Fibroblast of lung (primary cell): ENCODE measurements around the gene NSA2. TPM values are rescaled to one million over a fixed set of nuclear protein-coding genes. Genes with fewer than 3 reads are reported as not detected.

Source experiments
- DNase-seq, 2 donors: peaks; one replicate each; pipeline versions ENCODE4 v3.0.0 to v3.0.0-alpha.2; 2010; ENCODE audit warnings: low read depth in 2 of 2
- H2AFZ ChIP-seq: 2 replicates; pipeline ENCODE4 v1.5.1; 2012; ENCODE audit warnings: low read length, control low read depth, inconsistent platforms
- H3K27ac ChIP-seq: 2 replicates; pipeline ENCODE4 v1.5.1; 2011; ENCODE audit warnings: low read length, control low read depth; ENCODE audit not compliant: insufficient read depth
- H3K27me3 ChIP-seq: 2 replicates; pipeline ENCODE4 v1.5.1; 2011; ENCODE audit warnings: mild to moderate bottlenecking, low read length; ENCODE audit not compliant: control insufficient read depth, insufficient read depth
- H3K36me3 ChIP-seq: 2 replicates; pipeline ENCODE4 v1.5.1; 2011; ENCODE audit warnings: low read length; ENCODE audit not compliant: control insufficient read depth, insufficient read depth
- H3K4me1 ChIP-seq: 2 replicates; pipeline ENCODE4 v1.5.1; 2011; ENCODE audit warnings: low read length; ENCODE audit not compliant: control insufficient read depth, insufficient read depth; ENCODE audit errors: extremely low read depth
- H3K4me2 ChIP-seq: 2 replicates; pipeline ENCODE4 v1.5.1; 2011; ENCODE audit warnings: low read length, control low read depth; ENCODE audit not compliant: insufficient read depth; ENCODE audit errors: extremely low read depth
- H3K4me3 ChIP-seq, 4 experiments: fragments of 200-600 bp in 1 of 4; sonication (generic) in 1 of 4; replicated peaks in 1 of 4; 2 replicates each; pipeline ENCODE4 v1.5.1; 2011 to 2016; ENCODE audit warnings: low read length in 4 of 4, low read depth in 3 of 4, mild to moderate bottlenecking in 3 of 4, control low read depth in 2 of 4, inconsistent platforms in 1 of 4, mixed read lengths in 1 of 4; ENCODE audit not compliant: insufficient read depth in 1 of 4; ENCODE audit errors: control extremely low read depth in 1 of 4
- H3K79me2 ChIP-seq: 2 replicates; pipeline ENCODE4 v1.5.1; 2012; ENCODE audit warnings: mild to moderate bottlenecking, low read length, inconsistent platforms; ENCODE audit not compliant: control insufficient read depth, insufficient read depth
- H3K9ac ChIP-seq: 2 replicates; pipeline ENCODE4 v1.5.1; 2011; ENCODE audit warnings: mild to moderate bottlenecking, low read length, control low read depth; ENCODE audit not compliant: insufficient read depth
- H3K9me3 ChIP-seq: 2 replicates; pipeline ENCODE4 v1.5.1; 2012; ENCODE audit warnings: low read depth, low read length; ENCODE audit not compliant: control insufficient read depth, insufficient read depth
- H4K20me1 ChIP-seq: 2 replicates; pipeline ENCODE4 v1.5.1; 2011; ENCODE audit warnings: low read length; ENCODE audit not compliant: control insufficient read depth, insufficient read depth; ENCODE audit errors: extremely low read depth
- EZH2 ChIP-seq: IDR thresholded peaks from 2 replicates; pipeline ENCODE4 v1.5.1; 2012; ENCODE audit warnings: low read length, control low read depth, mild to moderate bottlenecking; ENCODE audit errors: missing control alignments
- polyA plus RNA-seq, 2 donors: library from polyadenylated mRNA; depleted of rRNA in 1 of 2; stranded (reverse) in 1 of 2; unstranded in 1 of 2; fragments of >200 nt; gene quantifications; 2 replicates each; pipeline ENCODE4 v1.2.1, GENCODE V29; 2011 to 2012; ENCODE audit warnings: missing spikeins in 1 of 2
- total RNA-seq: library from RNA; depleted of rRNA; stranded (reverse); fragments of >200 nt; gene quantifications from 2 replicates; pipeline ENCODE4 v1.2.1, GENCODE V29; 2014
- TF ChIP-seq, protein P1 (sequence below), 2 donors: IDR thresholded peaks in 1 of 2; conservative IDR thresholded peaks in 1 of 2; 1 replicate in 1 of 2; 2 replicates in 1 of 2; pipeline ENCODE4 v1.5.1; 2011 to 2012; ENCODE audit warnings: low read length in 2 of 2, control low read depth in 1 of 2, inconsistent platforms in 1 of 2, low read depth in 1 of 2, mild to moderate bottlenecking in 1 of 2

NSA2 gene
- total and polyA plus RNA-seq, 2 donors (not counting 1 experiment from before 2014, with no cell fraction given): 139 to 169 TPM

DNA sequence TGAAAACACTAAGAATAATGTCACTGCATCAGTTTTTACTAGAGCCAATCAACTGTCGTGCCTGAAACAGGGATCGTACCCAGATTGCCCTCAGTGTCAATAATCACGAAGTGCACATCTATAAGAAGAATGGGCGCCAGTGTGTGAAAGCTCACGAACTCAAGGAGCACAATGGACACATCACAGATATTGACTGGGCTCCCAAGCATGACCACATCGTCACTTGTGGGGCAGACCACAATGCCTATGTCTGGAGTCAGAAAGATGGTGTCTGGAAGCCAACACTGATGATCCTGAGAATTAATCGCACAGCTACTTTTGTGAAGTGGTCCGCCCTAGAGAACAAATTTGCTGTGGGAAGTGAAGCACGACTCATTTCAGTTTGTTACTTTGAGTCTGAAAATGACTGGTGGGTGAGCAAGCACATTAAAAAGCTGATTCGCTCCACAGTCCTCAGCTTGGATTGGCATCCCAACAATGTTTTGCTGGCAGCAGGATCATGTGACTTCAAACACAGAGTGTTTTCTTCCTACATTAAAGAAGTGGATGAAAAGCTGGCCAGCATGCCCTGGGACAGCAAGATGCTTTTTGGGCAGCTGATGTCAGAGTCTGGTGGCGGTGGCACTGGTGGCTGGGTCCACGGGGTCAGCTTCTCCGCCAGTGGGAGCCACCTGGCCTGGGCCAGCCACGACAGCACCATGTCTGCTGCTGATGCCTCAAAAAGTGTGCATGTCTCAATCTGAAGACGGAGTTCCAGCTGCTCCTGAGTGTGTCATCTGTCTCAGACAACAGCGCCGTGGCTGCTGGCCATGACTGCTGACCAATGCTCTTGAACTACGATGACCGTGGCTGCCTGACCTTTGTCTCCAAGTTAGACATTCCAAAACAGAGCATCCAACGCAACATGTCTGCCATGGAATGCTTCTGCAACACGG lies 32.2 kb downstream of the NSA2 start:
- H3K4me1 ChIP-seq: peaks cover 2% of the 10 kb centered on the region
- H2AFZ ChIP-seq: peak overlapping the region; percentile 63
- peak in 1 of 2 donors; percentile 46 for DNase-seq
- TF ChIP-seq EZH2: no peak
- TF ChIP-seq, protein P1, sequence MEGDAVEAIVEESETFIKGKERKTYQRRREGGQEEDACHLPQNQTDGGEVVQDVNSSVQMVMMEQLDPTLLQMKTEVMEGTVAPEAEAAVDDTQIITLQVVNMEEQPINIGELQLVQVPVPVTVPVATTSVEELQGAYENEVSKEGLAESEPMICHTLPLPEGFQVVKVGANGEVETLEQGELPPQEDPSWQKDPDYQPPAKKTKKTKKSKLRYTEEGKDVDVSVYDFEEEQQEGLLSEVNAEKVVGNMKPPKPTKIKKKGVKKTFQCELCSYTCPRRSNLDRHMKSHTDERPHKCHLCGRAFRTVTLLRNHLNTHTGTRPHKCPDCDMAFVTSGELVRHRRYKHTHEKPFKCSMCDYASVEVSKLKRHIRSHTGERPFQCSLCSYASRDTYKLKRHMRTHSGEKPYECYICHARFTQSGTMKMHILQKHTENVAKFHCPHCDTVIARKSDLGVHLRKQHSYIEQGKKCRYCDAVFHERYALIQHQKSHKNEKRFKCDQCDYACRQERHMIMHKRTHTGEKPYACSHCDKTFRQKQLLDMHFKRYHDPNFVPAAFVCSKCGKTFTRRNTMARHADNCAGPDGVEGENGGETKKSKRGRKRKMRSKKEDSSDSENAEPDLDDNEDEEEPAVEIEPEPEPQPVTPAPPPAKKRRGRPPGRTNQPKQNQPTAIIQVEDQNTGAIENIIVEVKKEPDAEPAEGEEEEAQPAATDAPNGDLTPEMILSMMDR (conservative IDR thresholded peaks at IDR 0.05 in 1 of 2, IDR thresholded peaks at IDR 0.05 in 1 of 2; ENCODE audit: low read depth in 1 of 2, low read length in 2 of 2): no peak
- H3K79me2 ChIP-seq: no peaks in the 10 kb centered on the region
- no peaks in the 10 kb centered on the region for H3K36me3 ChIP-seq
- H3K4me3 ChIP-seq: no peak overlapping the region
- no peaks in the 10 kb centered on the region for H3K27me3 ChIP-seq
- H4K20me1 ChIP-seq: no peaks in the 10 kb centered on the region
- no peak overlapping the region for H3K4me2 ChIP-seq
- no peak overlapping the region for H3K9ac ChIP-seq
- H3K9me3 ChIP-seq: no peaks in the 10 kb centered on the region
- peak overlapping the region; percentile 19 for H3K27ac ChIP-seq

DNA sequence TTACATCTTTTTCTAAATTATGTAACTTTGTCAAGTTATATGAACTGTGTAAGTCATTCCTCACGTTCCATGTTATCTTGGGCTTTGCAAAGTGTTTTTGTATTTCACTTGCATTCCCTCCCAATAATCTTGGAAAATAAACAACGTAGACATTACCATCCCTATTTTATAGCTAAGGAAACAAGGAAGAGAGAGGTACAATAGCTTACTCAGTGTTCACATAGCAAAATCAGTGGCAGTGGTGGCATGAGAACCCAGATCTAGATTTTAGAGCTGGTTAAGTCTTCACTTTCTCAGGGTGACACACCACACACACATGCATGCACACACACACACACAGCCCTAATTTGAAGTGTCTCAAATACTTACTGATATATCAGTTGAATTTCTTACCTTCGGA lies 34.1 kb downstream of the NSA2 start:
- H4K20me1 ChIP-seq: no peaks in the 10 kb centered on the region
- H3K4me3 ChIP-seq: no peak overlapping the region
- no peak overlapping the region for H3K4me2 ChIP-seq
- H3K9me3 ChIP-seq: no peaks in the 10 kb centered on the region
- no peak for TF ChIP-seq EZH2
- TF ChIP-seq, protein P1 (conservative IDR thresholded peaks at IDR 0.05 in 1 of 2, IDR thresholded peaks at IDR 0.05 in 1 of 2; ENCODE audit: low read depth in 1 of 2, low read length in 2 of 2): no peak
- H3K4me1 ChIP-seq: peaks cover 2% of the 10 kb centered on the region
- H3K9ac ChIP-seq: no peak overlapping the region
- H2AFZ ChIP-seq: no peak overlapping the region
- no peak overlapping the region for H3K27ac ChIP-seq
- no peak for DNase-seq
- no peaks in the 10 kb centered on the region for H3K27me3 ChIP-seq
- H3K79me2 ChIP-seq: no peaks in the 10 kb centered on the region
- no peaks in the 10 kb centered on the region for H3K36me3 ChIP-seq

DNA sequence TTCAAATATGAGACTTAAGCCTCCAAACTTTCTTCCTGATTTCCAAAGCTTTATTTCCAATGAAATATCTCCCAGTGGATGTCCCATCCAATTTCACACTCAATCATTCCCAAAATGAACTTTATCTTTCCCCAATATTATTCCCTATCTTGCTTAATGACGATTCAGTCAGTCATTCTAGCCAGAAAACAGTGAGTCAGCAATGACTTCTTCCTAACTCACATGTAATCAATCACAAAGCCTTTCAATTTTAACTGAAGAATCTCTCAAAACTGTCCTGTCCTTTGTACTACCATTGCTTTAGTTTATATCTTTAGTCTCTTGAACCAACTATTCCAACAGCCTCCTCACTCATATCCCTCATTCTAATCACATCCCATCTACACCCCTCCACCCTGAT lies 34.9 kb downstream of the NSA2 start:
- no peak overlapping the region for H2AFZ ChIP-seq
- H3K4me2 ChIP-seq: no peak overlapping the region
- H3K79me2 ChIP-seq: no peaks in the 10 kb centered on the region
- no peak overlapping the region for H3K27ac ChIP-seq
- H3K4me1 ChIP-seq: peaks cover 2% of the 10 kb centered on the region
- TF ChIP-seq, protein P1 (conservative IDR thresholded peaks at IDR 0.05 in 1 of 2, IDR thresholded peaks at IDR 0.05 in 1 of 2; ENCODE audit: low read depth in 1 of 2, low read length in 2 of 2): no peak
- TF ChIP-seq EZH2: no peak
- no peaks in the 10 kb centered on the region for H3K36me3 ChIP-seq
- no peak overlapping the region for H3K4me3 ChIP-seq
- DNase-seq: peak; percentile 16 to 17
- no peaks in the 10 kb centered on the region for H4K20me1 ChIP-seq
- H3K27me3 ChIP-seq: no peaks in the 10 kb centered on the region
- H3K9ac ChIP-seq: no peak overlapping the region
- no peaks in the 10 kb centered on the region for H3K9me3 ChIP-seq
